Muscle of leg (tissue), 11 donors: ENCODE results near the gene RHBDD1. TPM values are rescaled to one million over a fixed set of nuclear protein-coding genes. Genes with fewer than 3 reads are reported as not detected.
"Not testable (repeated sequence)": the region's sequence is repeated elsewhere in the genome, so short reads cannot be mapped to it uniquely, and the experiment has no call there.

ENCODE experiments used
- DNase-seq: peaks from one replicate; pipeline ENCODE4 v3.0.0; 2013
- H3K27ac ChIP-seq: one replicate; pipeline ENCODE4 v1.5.1; 2013; ENCODE audit warnings: mild to moderate bottlenecking, low read length, control low read depth
- H3K27me3 ChIP-seq: one replicate; pipeline ENCODE4 v1.6.1; 2013; ENCODE audit warnings: low read length; ENCODE audit not compliant: control insufficient read depth, insufficient read depth
- H3K36me3 ChIP-seq: one replicate; pipeline ENCODE4 v1.6.1; 2013; ENCODE audit warnings: low read length; ENCODE audit not compliant: control insufficient read depth, insufficient read depth
- H3K4me1 ChIP-seq: one replicate; pipeline ENCODE4 v1.6.1; 2013; ENCODE audit warnings: low read length; ENCODE audit not compliant: control insufficient read depth, insufficient read depth
- H3K4me3 ChIP-seq: one replicate; pipeline ENCODE4 v1.5.1; 2013; ENCODE audit warnings: low read length, control low read depth
- H3K9me3 ChIP-seq: replicated peaks from 2 replicates; pipeline ENCODE4 v1.6.1; 2013; ENCODE audit warnings: low read depth, low read length; ENCODE audit not compliant: control insufficient read depth
- WGBS: methylation state at CpG from one replicate; pipeline ENCODE4 v1.1.5; 2013; ENCODE audit warnings: missing lambda C conversion rate; ENCODE audit not compliant: insufficient coverage; 5-methylcytosine and 5-hydroxymethylcytosine counted together
- polyA plus RNA-seq, 8 donors: library from polyadenylated mRNA; unstranded; fragments of 120-200 nt; gene quantifications; one replicate each; pipeline versions ENCODE4 v1.2.1 to v1.2.3, GENCODE V29; 2013; ENCODE audit warnings: inconsistent platforms in 1 of 8, low replicate concordance in 1 of 8; ENCODE audit not compliant: insufficient read length in 8 of 8, insufficient read depth in 1 of 8
- total RNA-seq: library from RNA; stranded (reverse); fragments of 120-200 nt; gene quantifications from one replicate; pipeline ENCODE4 v1.2.4, GENCODE V29; 2013

The RHBDD1 gene
- total and polyA plus RNA-seq, 9 donors: 9.3 to 27.6 (median 15.2) TPM

DNA sequence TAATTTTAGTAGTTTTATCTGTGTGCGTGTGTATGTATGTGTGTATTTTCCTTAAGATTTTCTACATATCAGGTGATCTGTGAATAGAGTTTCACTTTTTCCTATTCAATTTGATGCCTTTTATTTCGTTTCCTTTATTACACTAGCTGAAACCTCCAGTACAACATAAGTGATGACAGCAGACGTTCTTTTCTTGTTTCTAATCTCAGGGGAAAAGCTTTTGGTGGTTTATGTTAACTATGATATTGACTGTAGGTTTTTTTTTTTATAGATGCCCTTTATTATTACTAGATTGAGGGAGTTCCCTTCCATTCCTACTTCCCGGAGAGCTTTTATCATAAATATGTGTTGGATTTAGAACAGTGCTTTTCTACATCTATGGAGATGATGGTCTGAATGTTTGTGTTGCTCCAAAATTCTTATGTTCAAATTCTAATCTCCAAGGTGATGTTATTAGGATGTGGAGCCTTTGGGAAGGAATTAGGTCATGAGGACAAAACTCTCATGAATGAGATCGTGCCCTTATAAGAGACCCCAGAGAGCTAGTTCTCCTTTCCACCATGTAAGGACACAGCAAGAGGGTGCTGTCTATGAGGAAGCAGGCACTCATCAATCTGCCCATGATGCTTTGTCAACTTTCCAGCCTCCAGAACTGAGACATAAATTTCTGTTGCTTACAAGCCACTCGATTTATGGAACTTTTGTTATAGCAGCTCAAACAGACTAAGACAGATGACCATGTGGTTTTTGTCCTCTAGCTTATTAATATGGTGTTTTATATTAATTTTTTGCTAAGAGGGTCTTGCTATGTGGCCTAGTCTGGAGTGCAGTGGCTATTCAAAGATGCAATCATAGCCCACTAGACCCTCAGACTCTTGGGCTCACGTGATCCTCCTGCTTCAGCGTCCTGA is 5.9 kb upstream of the RHBDD1 start:
- Histone ChIP-seq H3K9me3 (no peaks in the 10 kb centered on the region), H3K4me1 (peaks cover 4% of the 10 kb centered on the region), H3K4me3 (no peak overlapping the region), H3K27me3 (no peaks in the 10 kb centered on the region), H3K36me3 (no peaks in the 10 kb centered on the region), H3K27ac (no peak overlapping the region)
- DNase-seq: no peak
- no CpG with 5 or more reads among the region's 8 CpGs for WGBS

DNA sequence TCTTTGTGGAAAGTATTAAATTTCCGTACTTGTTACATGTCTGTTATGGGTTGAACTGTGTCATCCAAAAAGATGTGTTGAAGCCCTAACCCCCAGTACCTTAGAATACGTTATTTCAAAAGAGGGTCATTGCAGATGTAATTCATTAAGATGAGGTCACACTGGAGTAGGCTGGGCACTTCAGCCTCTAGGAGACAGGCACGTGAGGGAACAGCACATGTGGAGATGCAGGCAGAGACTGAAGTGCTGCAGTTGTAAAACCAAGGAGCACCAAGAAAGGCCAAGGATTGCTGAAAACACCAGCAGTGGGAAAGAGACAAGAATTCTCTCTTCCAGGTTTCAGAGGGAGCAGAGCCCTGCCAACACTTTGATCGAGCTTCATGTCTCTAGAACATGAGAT is 4.6 kb upstream of the RHBDD1 start:
- no peaks in the 10 kb centered on the region for H3K36me3 ChIP-seq
- peaks cover 10% of the 10 kb centered on the region for H3K4me1 ChIP-seq
- no peak overlapping the region for H3K27ac ChIP-seq
- no peak for DNase-seq
- no peaks in the 10 kb centered on the region for H3K27me3 ChIP-seq
- 13% methylated on average over 1 of the region's 4 CpGs for WGBS
- no peaks in the 10 kb centered on the region for H3K9me3 ChIP-seq
- no peak overlapping the region for H3K4me3 ChIP-seq

- Histone ChIP-seq H3K27ac (no peak overlapping the region), H3K27me3 (no peaks in the 10 kb centered on the region), H3K4me3 (no peak overlapping the region), H3K36me3 (no peaks in the 10 kb centered on the region), H3K9me3 (no peaks in the 10 kb centered on the region), H3K4me1 (peaks cover 14% of the 10 kb centered on the region)
- no CpG with 5 or more reads among the region's 1 CpG for WGBS
- DNase-seq: no peak
Measured at GRCh38 chr2:226832061-226832460, 3.8 kb upstream of the RHBDD1 start.

- H3K4me3 ChIP-seq: peak overlapping the region; percentile 85
- not testable (repeated sequence) for H3K9me3 ChIP-seq, H3K36me3 ChIP-seq, H3K27me3 ChIP-seq, H3K27ac ChIP-seq, DNase-seq
- 99% methylated on average over 9 of the region's 18 CpGs for WGBS
- peaks cover 16% of the 10 kb centered on the region for H3K4me1 ChIP-seq
Measured at GRCh38 chr2:226834880-226835279, 974 bp upstream of the RHBDD1 start.

DNA sequence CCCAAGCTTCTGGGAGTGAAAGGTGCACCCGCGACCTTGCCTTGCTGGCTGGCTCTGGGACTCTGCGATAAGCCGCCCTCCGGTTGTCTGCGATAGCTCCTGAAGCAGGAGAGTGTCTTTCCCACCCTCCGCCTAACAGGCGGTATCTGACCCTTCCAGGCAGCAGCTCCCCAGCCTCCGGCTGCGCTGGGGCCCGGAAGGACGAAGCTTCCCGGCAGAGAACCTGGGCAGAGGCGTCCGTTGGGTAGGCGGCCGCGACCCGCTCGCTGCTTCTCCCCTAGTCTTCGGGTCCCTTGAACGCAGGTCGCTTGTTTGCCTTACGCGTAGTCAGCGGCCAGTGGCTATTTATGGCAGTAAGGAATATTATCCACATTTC is 446 bp upstream of the RHBDD1 start:
- Histone ChIP-seq H3K36me3 (no peaks in the 10 kb centered on the region), H3K9me3 (no peaks in the 10 kb centered on the region), H3K27ac (peak overlapping the region; percentile 99), H3K4me1 (peaks cover 16% of the 10 kb centered on the region), H3K4me3 (peak overlapping the region; percentile 85), H3K27me3 (no peaks in the 10 kb centered on the region)
- WGBS: 2% methylated on average over 19 of the region's 26 CpGs
- no peak for DNase-seq

DNA sequence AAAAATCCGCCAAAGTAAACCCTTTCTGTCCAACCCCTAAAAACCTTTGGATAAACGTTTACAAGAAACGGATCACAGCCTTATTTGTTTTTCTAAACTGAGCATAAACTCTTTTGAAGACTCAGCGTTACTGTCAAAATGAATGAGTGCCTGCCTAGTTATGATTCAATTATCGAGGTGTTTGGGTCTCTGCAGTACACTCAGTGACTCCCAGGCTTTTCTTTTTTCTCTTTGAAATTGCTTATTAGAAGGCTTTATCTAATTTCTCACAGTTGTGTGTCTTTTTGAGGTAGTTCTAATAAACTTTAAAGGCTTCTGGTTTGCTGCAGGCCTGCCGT is 663 bp downstream of the RHBDD1 start:
- peaks cover 16% of the 10 kb centered on the region for H3K4me1 ChIP-seq
- H3K36me3 ChIP-seq: no peaks in the 10 kb centered on the region
- DNase-seq: no peak
- 20% methylated on average over 2 of the region's 6 CpGs for WGBS
- H3K27me3 ChIP-seq: no peaks in the 10 kb centered on the region
- peak overlapping the region; percentile 85 for H3K4me3 ChIP-seq
- H3K27ac ChIP-seq: peak overlapping the region; percentile 99
- no peaks in the 10 kb centered on the region for H3K9me3 ChIP-seq

DNA sequence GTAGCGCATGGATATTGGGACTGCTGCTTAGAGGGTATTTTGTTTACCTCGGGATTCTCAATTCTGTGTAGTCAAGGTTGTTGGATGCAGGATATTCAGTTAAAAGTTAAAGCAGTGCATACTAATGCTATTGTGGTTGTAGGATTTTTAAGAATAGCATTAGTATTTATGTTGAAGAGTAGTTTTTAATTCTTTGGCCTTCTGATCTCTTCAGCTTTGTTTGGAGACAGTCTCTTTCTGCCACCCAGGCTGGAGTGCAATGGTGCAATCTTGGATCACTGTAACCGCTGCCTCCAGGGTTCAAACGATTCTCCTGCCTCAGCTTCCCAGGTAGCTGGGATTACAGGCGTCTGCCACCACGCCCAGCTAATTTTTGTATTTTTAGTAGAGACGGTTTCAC is 1.5 kb downstream of the RHBDD1 start:
- Histone ChIP-seq H3K9me3 (no peaks in the 10 kb centered on the region), H3K27ac (no peak overlapping the region), H3K4me3 (no peak overlapping the region), H3K36me3 (no peaks in the 10 kb centered on the region), H3K4me1 (peaks cover 16% of the 10 kb centered on the region), H3K27me3 (no peaks in the 10 kb centered on the region)
- WGBS: 98% methylated on average over 5 of the region's 7 CpGs
- DNase-seq: no peak

GRCh38 chr2:226837787-226838603 is 2.1 kb downstream of the RHBDD1 start:
- H3K27ac ChIP-seq: no peak overlapping the region

GRCh38 chr2:226838722-226839121 is 2.9 kb downstream of the RHBDD1 start:
- WGBS: no CpG with 5 or more reads among the region's 3 CpGs
- H3K4me1 ChIP-seq: peaks cover 16% of the 10 kb centered on the region
- H3K4me3 ChIP-seq: no peak overlapping the region
- no peaks in the 10 kb centered on the region for H3K36me3 ChIP-seq
- H3K27me3 ChIP-seq: no peaks in the 10 kb centered on the region
- no peaks in the 10 kb centered on the region for H3K9me3 ChIP-seq
- DNase-seq: no peak
- H3K27ac ChIP-seq: no peak overlapping the region

More at GRCh38 chr2:226837787-226838603, 2.1 kb downstream of the RHBDD1 start:
- H3K9me3 ChIP-seq: no peaks in the 10 kb centered on the region
- WGBS: no CpG with 5 or more reads among the region's 12 CpGs
- no peak for DNase-seq
- H3K4me1 ChIP-seq: peaks cover 16% of the 10 kb centered on the region
- H3K4me3 ChIP-seq: no peak overlapping the region
- H3K36me3 ChIP-seq: no peaks in the 10 kb centered on the region
- H3K27me3 ChIP-seq: no peaks in the 10 kb centered on the region

DNA sequence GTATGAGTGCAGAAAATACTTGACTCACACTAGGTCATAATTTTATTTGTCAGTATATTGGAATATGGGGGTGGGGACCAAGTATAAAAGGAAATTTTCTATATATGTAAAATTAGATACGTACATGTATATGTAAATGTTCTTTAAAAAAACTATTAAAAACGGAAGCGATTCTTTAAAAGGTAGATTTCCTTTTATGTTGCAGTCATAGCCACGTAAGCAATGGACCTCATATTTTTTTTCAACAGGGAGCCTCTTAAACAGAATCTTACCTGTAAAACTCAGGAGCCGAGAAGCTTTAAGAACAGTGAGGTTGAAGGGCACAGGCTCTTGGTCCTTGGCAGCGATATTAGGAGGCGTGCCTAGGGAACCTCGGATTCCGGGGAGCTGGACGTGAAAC is 3.3 kb downstream of the RHBDD1 start:
- 91% methylated on average over 5 of the region's 10 CpGs for WGBS
- no peaks in the 10 kb centered on the region for H3K36me3 ChIP-seq
- no peaks in the 10 kb centered on the region for H3K9me3 ChIP-seq
- H3K4me1 ChIP-seq: peaks cover 16% of the 10 kb centered on the region
- no peak overlapping the region for H3K4me3 ChIP-seq
- no peaks in the 10 kb centered on the region for H3K27me3 ChIP-seq
- no peak overlapping the region for H3K27ac ChIP-seq
- no peak for DNase-seq
